H4 (cell line): ENCODE results near the gene LKAAEAR1. TPM values are rescaled to one million over a fixed set of nuclear protein-coding genes. Genes with fewer than 3 reads are reported as not detected.

Source experiments
- DNase-seq: peaks from one replicate; pipeline ENCODE4 v3.0.0-alpha.2; 2015; ENCODE audit warnings: low spot score
- total RNA-seq: library from RNA; depleted of rRNA; stranded (reverse); fragments of >200 nt; shearing (Covaris generic); gene quantifications from 2 replicates; pipeline ENCODE4 v1.2.3, GENCODE V29; 2014

Gene LKAAEAR1
- total RNA-seq, 1 experiment from 2014 or later: 0.60 TPM

GRCh38 chr20:64079273-64080012, 4.8 kb downstream of the LKAAEAR1 start, which contains the start of gene RGS19:
Gene RGS19 (minus strand): TSS chr20:64079518. CDS start chr20:64076886, 2,632 bp downstream.
- DNase-seq: peak; percentile 52

GRCh38 chr20:64078934-64079272, 5.3 kb downstream of the LKAAEAR1 start:
- DNase-seq: no peak

- no peak for DNase-seq
These were observed 6.2 kb downstream of the LKAAEAR1 start for GRCh38 chr20:64077876-64078551.

- no peak for DNase-seq
These were observed 6.7 kb downstream of the LKAAEAR1 start for GRCh38 chr20:64077541-64077875.

GRCh38 chr20:64077094-64077493, 7.1 kb downstream of the LKAAEAR1 start:
- DNase-seq: no peak

GRCh38 chr20:64076061-64076997, 7.9 kb downstream of the LKAAEAR1 start:
- DNase-seq: no peak

- DNase-seq: no peak
These were observed 8.6 kb downstream of the LKAAEAR1 start for GRCh38 chr20:64075556-64075955.

GRCh38 chr20:64074963-64075362, 9.2 kb downstream of the LKAAEAR1 start:
- DNase-seq: no peak

GRCh38 chr20:64074184-64074789, 9.9 kb downstream of the LKAAEAR1 start:
- no peak for DNase-seq

GRCh38 chr20:64073476-64074183, 10.6 kb downstream of the LKAAEAR1 start:
- DNase-seq: no peak

GRCh38 chr20:64072498-64073063, 11.6 kb downstream of the LKAAEAR1 start:
- DNase-seq: no peak

- no peak for DNase-seq
These were observed 12.6 kb downstream of the LKAAEAR1 start for GRCh38 chr20:64071341-64072332.

- no peak for DNase-seq
These were observed 13.8 kb downstream of the LKAAEAR1 start for GRCh38 chr20:64070244-64070993.

GRCh38 chr20:64069614-64070243, 14.5 kb downstream of the LKAAEAR1 start:
- no peak for DNase-seq

- no peak for DNase-seq
These were observed 15.0 kb downstream of the LKAAEAR1 start for GRCh38 chr20:64069209-64069613.

- DNase-seq: no peak
These were observed 15.6 kb downstream of the LKAAEAR1 start for GRCh38 chr20:64068386-64069208.

- no peak for DNase-seq
These were observed 16.4 kb downstream of the LKAAEAR1 start for GRCh38 chr20:64067733-64068307.
